SK-N-SH (cell line): ENCODE data around the gene YES1. TPM values are rescaled to one million over a fixed set of nuclear protein-coding genes. Genes with fewer than 3 reads are reported as not detected.

Experiments
- CTCF ChIA-PET: fragments of 300-600, 350-600 bp; formaldehyde crosslinking; extraction: SDS; loops from one replicate; lab custom pipeline; 2021; lab: Yijun Ruan, JAX
- POLR2A ChIA-PET: fragments of 350-600 bp; sonication (Branson Sonifier 250); formaldehyde crosslinking; extraction: SDS; loops from one replicate; lab custom pipeline; 2020; ENCODE audit warnings: antibody characterized with exemption, inconsistent platforms; lab: Yijun Ruan, JAX
- DNase-seq: peaks from one replicate; pipeline ENCODE4 v3.0.0; 2012
- H2AFZ ChIP-seq: fragments of 200-600 bp; sonication (generic); 2 replicates; pipeline ENCODE4 v1.8.1; 2016; ENCODE audit warnings: antibody characterized with exemption, mild to moderate bottlenecking, low read depth
- H3F3A ChIP-seq: fragments of 200-600 bp; sonication (generic); replicated peaks from 2 replicates; pipeline ENCODE3; 2016; ENCODE audit warnings: antibody characterized with exemption, mild to moderate bottlenecking; ENCODE audit not compliant: insufficient read depth
- H3K27ac ChIP-seq, 2 experiments: fragments of 200-500 bp in 1 of 2; fragments of 200-600 bp in 1 of 2; sonication (Bioruptor generic) in 1 of 2; sonication (generic), shearing (Covaris generic) in 1 of 2; 2 replicates each; pipeline versions ENCODE4 v1.5.1 to v1.6.1; 2014 to 2016; ENCODE audit warnings: low read depth in 2 of 2, inconsistent platforms in 1 of 2, low read length in 1 of 2, mild to moderate bottlenecking in 1 of 2, mixed read lengths in 1 of 2
- H3K27me3 ChIP-seq: fragments of 200-600 bp; sonication (generic), shearing (Covaris generic); 2 replicates; pipeline ENCODE4 v1.6.1; 2016; ENCODE audit warnings: mixed run types; ENCODE audit not compliant: insufficient read depth
- H3K36me3 ChIP-seq, 2 experiments: fragments of 200-500 bp in 1 of 2; fragments of 200-600 bp in 1 of 2; sonication (Bioruptor generic) in 1 of 2; sonication (generic) in 1 of 2; replicated peaks in 1 of 2; 2 replicates each; pipeline versions ENCODE3 to v1.5.1; 2014 to 2016; ENCODE audit warnings: low read length in 1 of 2, mild to moderate bottlenecking in 1 of 2; ENCODE audit not compliant: insufficient read depth in 2 of 2, control insufficient read depth in 1 of 2
- H3K4me1 ChIP-seq, 2 experiments: fragments of 200-500 bp in 1 of 2; fragments of 200-600 bp in 1 of 2; sonication (Bioruptor generic) in 1 of 2; sonication (generic), shearing (Covaris generic) in 1 of 2; 2 replicates each; pipeline versions ENCODE4 v1.5.1 to v1.6.1; 2014 to 2016; ENCODE audit warnings: low read depth in 1 of 2, low read length in 1 of 2, mixed run types in 1 of 2; ENCODE audit not compliant: insufficient read depth in 2 of 2, control insufficient read depth in 1 of 2
- H3K4me2 ChIP-seq: fragments of 200-600 bp; sonication (generic), shearing (Covaris generic); 2 replicates; pipeline ENCODE4 v1.6.1; 2017; ENCODE audit warnings: mixed run types
- H3K4me3 ChIP-seq, 2 experiments: fragments of 200-500 bp in 1 of 2; fragments of 200-600 bp in 1 of 2; sonication (Bioruptor generic) in 1 of 2; sonication (generic), shearing (Covaris generic) in 1 of 2; 2 replicates each; pipeline versions ENCODE4 v1.5.1 to v1.8.1; 2014 to 2016; ENCODE audit warnings: low read depth in 2 of 2, inconsistent platforms in 1 of 2, low read length in 1 of 2, mild to moderate bottlenecking in 1 of 2, mixed read lengths in 1 of 2, moderate library complexity in 1 of 2
- H3K79me2 ChIP-seq: fragments of 200-600 bp; sonication (generic); 2 replicates; pipeline ENCODE4 v1.8.1; 2017; ENCODE audit warnings: mild to moderate bottlenecking; ENCODE audit not compliant: insufficient read depth
- H3K9ac ChIP-seq: fragments of 200-600 bp; sonication (generic); 2 replicates; pipeline ENCODE4 v1.6.1; 2017; ENCODE audit warnings: mixed run types
- H3K9me2 ChIP-seq: fragments of 200-600 bp; sonication (generic); 2 replicates; pipeline ENCODE4 v1.6.1; 2017; ENCODE audit warnings: mixed run types
- H3K9me3 ChIP-seq: fragments of 200-600 bp; sonication (generic); 2 replicates; pipeline ENCODE4 v1.6.1; 2017; ENCODE audit warnings: mixed run types, mild to moderate bottlenecking, moderate library complexity
- H4K20me1 ChIP-seq: fragments of 200-600 bp; sonication (generic); 2 replicates; pipeline ENCODE4 v1.6.1; 2017; ENCODE audit warnings: mild to moderate bottlenecking, mixed run types; ENCODE audit not compliant: insufficient read depth
- EZH2phosphoT487 ChIP-seq: fragments of 200-600 bp; sonication (generic); IDR thresholded peaks from 2 replicates; pipeline ENCODE4 v1.6.1; 2017; ENCODE audit warnings: low read depth, mixed run types, mild to moderate bottlenecking, antibody characterized with exemption, moderate library complexity, borderline replicate concordance
- FOSL2 ChIP-seq: IDR thresholded peaks from 2 replicates; pipeline ENCODE4 v1.4.0; 2012; ENCODE audit warnings: low read depth, mild to moderate bottlenecking, moderate library complexity, borderline replicate concordance
- GATA2 ChIP-seq: sonication (generic); formaldehyde crosslinking; IDR thresholded peaks from 2 replicates; pipeline ENCODE4 v1.5.0; 2020; ENCODE audit warnings: mild to moderate bottlenecking, missing genetic modification reagents
- IRF3 ChIP-seq: fragments of 150-350 bp; IDR thresholded peaks from 2 replicates; pipeline ENCODE4 v1.6.1; 2016; ENCODE audit warnings: mild to moderate bottlenecking, low read depth, low read length
- JUND ChIP-seq: IDR thresholded peaks from 2 replicates; pipeline ENCODE4 v1.4.0; 2012
- MEF2A ChIP-seq: IDR thresholded peaks from 2 replicates; pipeline ENCODE4 v1.4.0; 2012; ENCODE audit warnings: low read depth, borderline replicate concordance
- RAD21 ChIP-seq: IDR thresholded peaks from 2 replicates; pipeline ENCODE4 v1.6.1; 2012; ENCODE audit warnings: mild to moderate bottlenecking, low read length
- REST ChIP-seq: IDR thresholded peaks from 2 replicates; pipeline ENCODE4 v1.6.1; 2012; ENCODE audit warnings: mild to moderate bottlenecking, low read depth, low read length, moderate library complexity
- TAF1 ChIP-seq: IDR thresholded peaks from 2 replicates; pipeline ENCODE4 v1.6.1; 2012; ENCODE audit warnings: low read depth, mild to moderate bottlenecking, low read length, moderate library complexity, borderline replicate concordance
- USF1 ChIP-seq: IDR thresholded peaks from 2 replicates; pipeline ENCODE4 v1.4.0; 2012; ENCODE audit warnings: low read depth, borderline replicate concordance
- WGBS: methylation state at CpG from one replicate; pipeline ENCODE4 v1.1.6; 2017; ENCODE audit warnings: low lambda C conversion rate; 5-methylcytosine and 5-hydroxymethylcytosine counted together
- polyA plus RNA-seq, 3 experiments: library from polyadenylated mRNA; depleted of rRNA; stranded (reverse); fragments of >200 nt; gene quantifications; 2 replicates each; pipeline ENCODE4 v1.2.3, GENCODE V29; 2012
- TF ChIP-seq, protein P1 (sequence below): IDR thresholded peaks from 2 replicates; pipeline ENCODE4 v1.4.0; 2012; ENCODE audit warnings: low read depth, borderline replicate concordance
- TF ChIP-seq, protein P2 (sequence below): fragments of 200-600 bp; sonication (generic); IDR thresholded peaks from 2 replicates; pipeline ENCODE4 v1.6.1; 2017; ENCODE audit warnings: antibody characterized with exemption, mild to moderate bottlenecking, moderate library complexity

YES1 gene
- polyA plus RNA-seq, 1 of the 3 experiments (the other 2 are of a cell fraction) = 7.9 TPM

GRCh38 chr18:708096-708495 is 103.9 kb downstream of the YES1 start (continued):
- TF ChIP-seq RAD21 (no peak), TAF1 (no peak), EZH2phosphoT487 (no peak)
- TF ChIP-seq, protein P1, sequence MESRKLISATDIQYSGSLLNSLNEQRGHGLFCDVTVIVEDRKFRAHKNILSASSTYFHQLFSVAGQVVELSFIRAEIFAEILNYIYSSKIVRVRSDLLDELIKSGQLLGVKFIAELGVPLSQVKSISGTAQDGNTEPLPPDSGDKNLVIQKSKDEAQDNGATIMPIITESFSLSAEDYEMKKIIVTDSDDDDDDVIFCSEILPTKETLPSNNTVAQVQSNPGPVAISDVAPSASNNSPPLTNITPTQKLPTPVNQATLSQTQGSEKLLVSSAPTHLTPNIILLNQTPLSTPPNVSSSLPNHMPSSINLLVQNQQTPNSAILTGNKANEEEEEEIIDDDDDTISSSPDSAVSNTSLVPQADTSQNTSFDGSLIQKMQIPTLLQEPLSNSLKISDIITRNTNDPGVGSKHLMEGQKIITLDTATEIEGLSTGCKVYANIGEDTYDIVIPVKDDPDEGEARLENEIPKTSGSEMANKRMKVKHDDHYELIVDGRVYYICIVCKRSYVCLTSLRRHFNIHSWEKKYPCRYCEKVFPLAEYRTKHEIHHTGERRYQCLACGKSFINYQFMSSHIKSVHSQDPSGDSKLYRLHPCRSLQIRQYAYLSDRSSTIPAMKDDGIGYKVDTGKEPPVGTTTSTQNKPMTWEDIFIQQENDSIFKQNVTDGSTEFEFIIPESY = no peak

DNA sequence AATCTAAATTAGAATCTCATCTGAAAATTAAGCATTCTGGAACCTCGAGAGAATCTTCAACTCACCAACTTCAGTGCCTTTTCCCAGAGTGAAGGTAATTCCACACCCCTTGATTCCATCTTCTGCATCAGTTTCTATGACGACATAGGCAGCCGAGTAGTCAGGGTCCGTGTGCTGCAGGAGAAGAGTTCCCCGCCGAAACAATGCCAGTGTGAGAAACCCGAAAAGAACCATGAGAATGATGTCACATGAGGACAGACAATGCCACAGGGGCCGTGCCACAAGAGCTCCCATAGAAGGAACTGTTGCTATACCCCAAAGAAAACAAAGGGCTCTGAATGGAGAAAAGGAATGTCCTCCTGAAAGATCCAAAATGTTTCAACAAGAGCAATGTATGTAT is 105.6 kb downstream of the YES1 start:
- no peak overlapping the region for H3K4me3 ChIP-seq
- H3K4me1 ChIP-seq = peaks cover 3 to 10% of the 10 kb centered on the region in 2 experiments; a peak in 2 of 4 replicates
- no peaks in the 10 kb centered on the region for H3K9me2 ChIP-seq
- no peaks in the 10 kb centered on the region for H3K36me3 ChIP-seq
- no peak overlapping the region for H2AFZ ChIP-seq
- H3K9me3 ChIP-seq = no peaks in the 10 kb centered on the region
- CTCF ChIA-PET = interaction anchor here (0.8 kb wide), 1 partner anchor 82 kb away, joined by 3 read pairs; no protein-coding TSS in a partner anchor
- no peak overlapping the region for H3K4me2 ChIP-seq
- peaks cover 16% of the 10 kb centered on the region; the same call in 1 of the 2 replicates for H3K79me2 ChIP-seq
- WGBS = 89% methylated on average over 8 of the region's 8 CpGs
- no peaks in the 10 kb centered on the region for H4K20me1 ChIP-seq
- no peak for DNase-seq
- peaks cover 11% of the 10 kb centered on the region for H3F3A ChIP-seq
- TF ChIP-seq USF1 (no peak), JUND (no peak), FOSL2 (no peak), REST (no peak), IRF3 (no peak), MEF2A (no peak), GATA2 (CRISPR knock-in tag) (no peak)
- TF ChIP-seq, protein P2, sequence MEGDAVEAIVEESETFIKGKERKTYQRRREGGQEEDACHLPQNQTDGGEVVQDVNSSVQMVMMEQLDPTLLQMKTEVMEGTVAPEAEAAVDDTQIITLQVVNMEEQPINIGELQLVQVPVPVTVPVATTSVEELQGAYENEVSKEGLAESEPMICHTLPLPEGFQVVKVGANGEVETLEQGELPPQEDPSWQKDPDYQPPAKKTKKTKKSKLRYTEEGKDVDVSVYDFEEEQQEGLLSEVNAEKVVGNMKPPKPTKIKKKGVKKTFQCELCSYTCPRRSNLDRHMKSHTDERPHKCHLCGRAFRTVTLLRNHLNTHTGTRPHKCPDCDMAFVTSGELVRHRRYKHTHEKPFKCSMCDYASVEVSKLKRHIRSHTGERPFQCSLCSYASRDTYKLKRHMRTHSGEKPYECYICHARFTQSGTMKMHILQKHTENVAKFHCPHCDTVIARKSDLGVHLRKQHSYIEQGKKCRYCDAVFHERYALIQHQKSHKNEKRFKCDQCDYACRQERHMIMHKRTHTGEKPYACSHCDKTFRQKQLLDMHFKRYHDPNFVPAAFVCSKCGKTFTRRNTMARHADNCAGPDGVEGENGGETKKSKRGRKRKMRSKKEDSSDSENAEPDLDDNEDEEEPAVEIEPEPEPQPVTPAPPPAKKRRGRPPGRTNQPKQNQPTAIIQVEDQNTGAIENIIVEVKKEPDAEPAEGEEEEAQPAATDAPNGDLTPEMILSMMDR = no peak
- TF ChIP-seq, all 33 proteins: peak for 0
- no peak overlapping the region for H3K9ac ChIP-seq
- POLR2A ChIA-PET = no interaction called here
- no peak overlapping the region for H3K27ac ChIP-seq
- H3K27me3 ChIP-seq = no peaks in the 10 kb centered on the region
